Measurements from ENCODE around the gene FGD5. TPM values are rescaled to one million over a fixed set of nuclear protein-coding genes. Genes with fewer than 3 reads are reported as not detected.

The FGD5 gene
- total and polyA plus RNA-seq, 11 donors: 6.4 to 22.5 (median 14.9) TPM

- TF ChIP-seq CTCF (IDR thresholded peaks at IDR 0.05) (no peak), POLR2A (IDR thresholded peaks at IDR 0.05) (no peak)
- H3K4me3 ChIP-seq: peak overlapping the region; percentile 40 to 95 (median 90)
- H3K36me3 ChIP-seq: peaks cover 0 to 42% (median 22%) of the 10 kb centered on the region in 9 donors
- no peak for ATAC-seq
- H3K27me3 ChIP-seq: no peaks in the 10 kb centered on the region
- WGBS, 4 donors: 1 to 3% (median 2%) methylated on average over 15 to 26 of the region's 26 CpGs
- no peak for DNase-seq
- peak overlapping the region; percentile 59 to 100 (median 99) for H3K27ac ChIP-seq
- intact Hi-C loops (cut with DNase I): loop anchor here in 5 of 10 donors (1.0 to 10.0 kb wide), 5 partner anchors 44 to 297 kb away; partner anchors contain the start of genes CCDC174 (in 1 of the 5) and RBSN (in 1 of the 5)
- no peaks in the 10 kb centered on the region for H3K9me3 ChIP-seq
- H3K4me1 ChIP-seq: peaks cover 6 to 49% (median 34%) of the 10 kb centered on the region in 12 donors
Measured at GRCh38 chr3:14948609-14949038, 129.9 kb downstream of the FGD5 start.

GRCh38 chr3:14949126-14949525, 130.4 kb downstream of the FGD5 start:
- 23 to 32% (median 27%) methylated on average over 5 of the region's 5 CpGs for WGBS, 4 donors
- Histone ChIP-seq H3K9me3 (no peaks in the 10 kb centered on the region), H3K27me3 (no peaks in the 10 kb centered on the region), H3K27ac (peak overlapping the region; percentile 59 to 100 (median 99)), H3K4me3 (peak overlapping the region; percentile 40 to 95 (median 90)), H3K4me1 (peaks cover 6 to 49% (median 34%) of the 10 kb centered on the region in 12 donors), H3K36me3 (peaks cover 0 to 37% (median 17%) of the 10 kb centered on the region in 9 donors)
- TF ChIP-seq CTCF (IDR thresholded peaks at IDR 0.05) (no peak), POLR2A (IDR thresholded peaks at IDR 0.05) (no peak)
- intact Hi-C loops (cut with DNase I): loop anchor here in 5 of 10 donors (5.0 to 10.0 kb wide), 4 partner anchors 43 to 146 kb away; partner anchors contain the start of gene RBSN (in 1 of the 5)
- DNase-seq (no peak), ATAC-seq (no peak)

- no peak overlapping the region for H3K4me3 ChIP-seq
- no peaks in the 10 kb centered on the region for H3K27me3 ChIP-seq
- no peaks in the 10 kb centered on the region for H3K9me3 ChIP-seq
- peak overlapping the region in 2 of 12 donors; percentile 13 to 100 for H3K27ac ChIP-seq
- H3K4me1 ChIP-seq: peaks cover 6 to 51% (median 32%) of the 10 kb centered on the region in 12 donors
- TF ChIP-seq POLR2A (IDR thresholded peaks at IDR 0.05): no peak
- TF ChIP-seq CTCF (IDR thresholded peaks at IDR 0.05): no peak
- intact Hi-C loops (cut with DNase I): loop anchor here in 2 of 10 donors (5.0 to 10.0 kb wide), 2 partner anchors 37 to 55 kb away; no protein-coding TSS in a partner anchor
- ATAC-seq (no peak), DNase-seq (no peak)
- WGBS, 4 donors: 68 to 83% (median 78%) methylated on average over 2 of the region's 2 CpGs
- peaks cover 0 to 26% (median 6%) of the 10 kb centered on the region in 9 donors for H3K36me3 ChIP-seq
Measured at GRCh38 chr3:14950274-14950673, 131.5 kb downstream of the FGD5 start.

- H3K9me3 ChIP-seq: no peaks in the 10 kb centered on the region
- no peaks in the 10 kb centered on the region for H3K27me3 ChIP-seq
- ATAC-seq (no peak), DNase-seq (no peak)
- intact Hi-C loops (cut with DNase I): loop anchor here in 1 of 10 donors (10.0 kb wide), 1 partner anchor 48 kb away; no protein-coding TSS in a partner anchor
- WGBS, 4 donors: 88 to 95% (median 95%) methylated on average over 1 of the region's 1 CpG
- peaks cover 0 to 47% (median 10%) of the 10 kb centered on the region in 12 donors for H3K4me1 ChIP-seq
- no peak overlapping the region for H3K27ac ChIP-seq
- TF ChIP-seq CTCF (IDR thresholded peaks at IDR 0.05) (no peak), POLR2A (IDR thresholded peaks at IDR 0.05) (no peak)
- peaks cover 0 to 39% (median 4%) of the 10 kb centered on the region in 9 donors for H3K36me3 ChIP-seq
- no peak overlapping the region for H3K4me3 ChIP-seq
Measured at GRCh38 chr3:14957153-14957552, 138.4 kb downstream of the FGD5 start.

Data from heart left ventricle (tissue), 16 donors.